Activated CD8-positive, alpha-beta memory T cell treated with anti-CD3 and anti-CD28 coated beads for 24 hours (primary cell): ENCODE results near the gene MEMO1.
"Not testable (repeated sequence)": the region's sequence is repeated elsewhere in the genome, so short reads cannot be mapped to it uniquely, and the experiment has no call there.

Experiments
- DNase-seq: peaks from one replicate; pipeline ENCODE4 v3.0.0-alpha.2; 2020

MEMO1 gene

GRCh38 chr2:31997653-31998052, 13.2 kb downstream of the MEMO1 start:
- DNase-seq: no peak

GRCh38 chr2:31996571-31997150, 14.1 kb downstream of the MEMO1 start:
- no peak for DNase-seq

GRCh38 chr2:31992934-31993333, 17.9 kb downstream of the MEMO1 start:
- DNase-seq: no peak

DNA sequence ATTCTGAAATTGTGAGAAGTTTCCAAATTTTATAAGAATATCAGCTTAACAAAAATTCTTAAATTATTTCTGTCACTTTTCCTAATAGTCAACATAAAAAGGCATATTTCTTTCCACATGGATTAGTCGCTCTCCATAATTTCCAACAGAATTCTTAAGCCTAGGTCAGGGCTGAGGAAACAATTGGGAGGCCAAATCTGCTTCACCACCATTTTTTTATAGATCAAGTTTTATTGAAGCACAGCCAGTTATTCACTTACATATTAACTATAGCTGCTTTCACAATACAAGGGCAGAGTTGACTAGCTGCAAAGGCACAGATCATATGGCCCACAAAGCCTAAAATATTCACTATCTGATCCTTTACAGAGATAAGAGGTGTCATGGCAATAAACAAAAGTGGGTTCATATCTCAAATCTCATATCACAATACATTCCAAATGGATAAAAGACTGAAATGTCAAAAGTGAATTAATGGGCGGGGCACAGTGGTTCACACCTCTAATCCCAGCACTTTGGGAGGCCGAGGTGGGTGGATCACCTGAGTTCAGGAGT, 18.7 kb downstream of the MEMO1 start:
- no peak for DNase-seq

DNA sequence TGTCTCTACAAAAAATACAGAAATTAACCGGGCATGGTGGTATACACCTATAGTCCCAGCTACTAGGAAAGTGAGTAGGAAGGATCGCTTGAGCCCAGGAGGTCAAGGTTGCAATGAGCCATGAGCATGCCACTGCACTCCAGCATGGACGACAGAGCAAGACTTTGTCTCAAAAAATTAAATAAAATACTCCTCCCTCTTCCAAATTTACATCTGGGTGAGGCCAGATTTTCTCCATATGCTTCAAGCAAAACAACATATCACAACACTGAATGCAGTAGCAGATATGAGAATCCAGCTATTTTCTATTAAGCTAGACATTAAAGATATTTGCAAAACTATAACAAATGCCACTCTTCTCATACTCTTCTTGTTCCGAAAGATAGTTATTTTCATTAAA, 20.9 kb downstream of the MEMO1 start:
- no peak for DNase-seq

DNA sequence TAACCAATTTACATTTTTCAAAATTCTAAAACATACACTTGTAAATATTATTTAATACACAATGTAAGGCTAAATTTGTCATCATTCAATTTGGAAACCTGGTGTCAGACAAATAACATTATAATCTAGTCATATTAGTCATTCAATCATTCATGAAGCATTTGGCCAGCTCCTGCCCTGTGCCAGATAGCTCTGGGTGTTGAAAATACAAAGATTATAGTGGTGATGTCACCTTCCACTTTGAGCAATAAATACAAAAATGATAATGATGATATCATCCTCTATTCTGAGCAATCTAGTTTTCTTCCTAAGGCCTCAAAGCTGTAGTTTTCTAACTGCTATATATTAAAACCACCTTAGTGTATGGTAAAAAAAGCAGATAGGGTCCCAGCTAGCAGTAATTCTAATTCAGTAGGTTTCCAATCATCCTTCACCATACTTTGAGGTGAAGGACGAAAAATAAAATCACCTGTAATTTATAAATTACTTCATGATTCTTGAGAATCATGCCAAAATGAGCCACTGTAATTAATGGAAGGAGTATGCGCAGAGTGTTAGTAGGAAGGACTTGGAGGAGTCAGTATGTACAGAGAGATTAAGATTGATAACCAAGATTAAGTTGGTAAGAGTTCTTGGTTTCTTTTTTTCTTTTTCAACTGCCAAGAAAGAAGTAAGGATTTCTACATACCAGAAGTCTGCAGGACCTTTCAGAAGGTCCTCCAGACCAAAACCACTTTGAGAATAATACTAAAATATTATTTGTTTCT, 23.2 kb downstream of the MEMO1 start:
- no peak for DNase-seq

DNA sequence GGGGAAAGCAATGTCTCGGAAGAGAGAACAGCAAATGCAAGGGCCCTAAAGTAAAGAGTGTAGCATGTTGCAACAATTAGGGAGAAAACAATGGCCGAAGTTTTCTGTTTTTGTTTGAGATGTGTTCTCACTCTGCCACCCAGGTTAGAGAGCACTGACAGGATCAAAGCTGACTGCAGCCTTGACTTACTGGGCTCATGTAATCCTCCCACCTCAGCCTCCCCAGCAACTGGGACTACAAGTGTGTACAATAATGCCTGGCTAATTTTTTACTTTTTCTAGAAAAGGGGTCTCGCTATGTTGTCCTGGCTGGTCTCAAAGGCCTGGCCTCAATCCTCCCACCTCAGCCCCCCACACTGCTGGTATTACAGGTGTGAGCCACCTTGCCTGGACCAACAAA, 23.9 kb downstream of the MEMO1 start:
- no peak for DNase-seq

GRCh38 chr2:31983762-31984467, 26.9 kb downstream of the MEMO1 start:
- no peak for DNase-seq

DNA sequence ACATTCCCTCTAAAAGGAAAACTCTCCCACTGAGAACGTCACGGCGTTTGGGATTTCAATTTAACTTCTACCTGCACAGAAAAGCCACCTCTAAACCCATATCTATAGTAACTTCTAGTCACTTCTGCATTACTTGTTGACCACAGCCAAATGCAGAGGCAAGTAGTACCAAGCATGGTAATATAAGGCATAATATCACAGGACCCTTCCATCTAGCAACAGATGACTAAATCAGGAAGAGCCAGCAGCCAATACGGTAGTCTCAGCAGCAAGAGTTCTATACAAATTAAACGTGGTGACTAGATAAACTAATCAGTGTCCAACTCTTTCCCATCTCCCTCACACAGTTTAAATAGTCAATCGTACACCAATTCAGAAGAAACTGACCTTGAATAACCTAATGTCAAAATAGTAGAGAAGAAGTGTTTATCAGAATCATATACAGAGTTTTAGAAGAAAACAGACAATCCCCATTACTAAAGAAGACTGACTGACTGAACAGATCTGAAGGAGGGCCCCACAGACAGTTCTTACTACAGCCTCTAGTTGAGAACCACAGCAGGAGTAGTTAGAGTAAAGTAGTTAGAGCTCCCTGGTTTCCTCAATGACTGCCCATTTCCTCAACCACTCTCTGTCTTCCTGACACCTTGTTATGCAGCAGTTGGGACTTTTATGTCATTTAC, 30.0 kb downstream of the MEMO1 start:
- DNase-seq: no peak

DNA sequence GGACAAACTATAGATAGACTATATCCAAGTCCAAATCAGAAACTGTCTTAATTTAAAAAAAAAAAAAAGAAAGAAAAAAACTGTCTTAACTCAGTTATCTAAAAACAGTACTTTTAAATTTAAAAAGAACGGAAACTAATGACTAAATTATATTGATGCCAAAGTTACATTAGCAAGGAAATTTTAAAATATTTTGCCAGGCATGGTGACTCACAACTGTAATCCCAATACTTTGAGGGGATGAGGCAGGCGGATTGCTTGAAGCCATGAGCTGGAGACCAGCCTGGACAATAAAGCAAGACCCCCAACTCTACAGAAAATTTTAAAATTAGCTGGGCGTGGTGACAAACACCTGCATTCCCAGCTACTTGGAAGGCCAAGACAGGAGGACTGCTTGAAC, 30.9 kb downstream of the MEMO1 start:
- DNase-seq: no peak

GRCh38 chr2:31979018-31979417, 31.8 kb downstream of the MEMO1 start:
- DNase-seq: no peak

- no peak for DNase-seq
Measured at GRCh38 chr2:31978436-31978835, 32.4 kb downstream of the MEMO1 start.

DNA sequence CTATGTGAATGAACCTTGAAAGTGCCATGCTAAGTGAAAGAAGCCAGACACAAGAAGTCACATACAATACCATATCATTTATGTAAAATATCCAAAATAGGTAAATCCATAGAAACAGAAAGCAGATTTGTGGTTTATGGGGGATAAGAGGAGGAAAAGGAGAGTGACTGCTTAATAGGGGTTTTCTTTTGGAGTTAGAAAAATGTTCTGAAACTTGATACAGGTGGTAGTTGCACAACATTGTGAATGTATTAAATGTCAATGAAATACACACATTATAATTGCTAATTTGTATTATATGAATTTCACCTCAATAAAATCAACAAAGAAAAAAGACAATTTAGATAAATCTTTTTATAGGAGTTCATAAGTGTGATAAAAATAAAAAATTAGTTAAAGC, 37.1 kb downstream of the MEMO1 start:
- no peak for DNase-seq

GRCh38 chr2:31972059-31972458, 38.7 kb downstream of the MEMO1 start:
- DNase-seq: no peak

DNA sequence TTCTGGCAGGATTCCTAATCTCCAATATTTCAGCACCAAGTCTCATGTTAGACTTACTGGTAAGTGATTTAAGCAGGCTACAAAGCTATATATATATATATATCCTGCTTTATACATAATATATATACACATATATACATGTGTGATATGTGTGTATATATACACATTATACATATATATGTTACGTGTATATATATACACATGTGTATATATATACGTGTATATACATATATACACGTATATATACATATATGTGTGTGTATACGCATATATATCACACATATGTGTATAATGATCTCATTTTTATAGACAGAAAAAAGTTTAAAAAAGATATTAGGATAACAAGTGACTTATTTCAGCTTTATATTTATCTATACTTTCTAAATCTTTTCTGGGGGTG, 41.6 kb downstream of the MEMO1 start:
- DNase-seq: no peak

- DNase-seq: no peak
Measured at GRCh38 chr2:31967790-31968189, 43.0 kb downstream of the MEMO1 start.

DNA sequence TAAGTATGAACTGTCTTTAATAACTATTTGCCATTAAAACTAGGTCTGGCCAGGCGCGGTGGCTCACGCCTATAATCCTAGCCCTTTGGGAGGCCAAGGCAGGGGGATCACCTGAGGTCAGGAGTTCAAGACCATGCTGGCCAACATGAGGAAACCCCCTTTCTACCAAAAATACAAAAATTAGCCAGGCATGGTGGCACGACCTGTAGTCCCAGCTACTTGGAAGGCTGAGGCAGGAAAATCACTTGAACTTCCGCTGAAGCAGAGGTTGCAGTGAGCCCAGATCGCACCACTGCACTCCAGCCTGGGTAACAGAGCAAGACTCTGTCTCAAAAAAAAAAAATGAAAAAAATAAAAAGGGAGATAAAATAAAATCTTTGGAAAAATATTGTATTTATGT, 44.4 kb downstream of the MEMO1 start:
- DNase-seq: not testable (repeated sequence)

DNA sequence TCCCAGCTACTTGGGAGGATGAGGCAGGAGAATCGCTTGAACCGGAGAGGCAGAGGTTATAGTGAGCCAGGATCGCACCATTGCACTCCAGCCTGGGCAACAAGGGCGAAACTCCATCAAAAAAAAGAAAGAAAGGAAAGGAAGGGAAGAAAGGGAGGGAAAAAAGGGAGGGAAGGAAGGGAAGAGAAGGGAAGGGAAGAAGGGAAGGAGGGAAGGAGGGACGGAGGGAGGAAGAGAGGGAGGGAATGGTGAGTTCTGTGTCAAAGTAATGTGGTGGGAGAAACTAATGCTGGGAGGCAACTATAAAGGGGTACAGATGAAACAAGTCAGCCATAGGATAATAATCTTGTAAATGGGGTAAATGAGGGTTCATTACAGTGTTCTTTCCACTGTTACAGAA, 45.7 kb downstream of the MEMO1 start:
- no peak for DNase-seq

GRCh38 chr2:31962757-31963361, 47.9 kb downstream of the MEMO1 start:
- DNase-seq: no peak

- DNase-seq: no peak
Measured at GRCh38 chr2:31958140-31958717, 52.6 kb downstream of the MEMO1 start.

GRCh38 chr2:31957354-31958139, 53.3 kb downstream of the MEMO1 start:
- DNase-seq: no peak

GRCh38 chr2:31956934-31957333, 53.9 kb downstream of the MEMO1 start:
- not testable (repeated sequence) for DNase-seq
